OCI-LY3 (cell line): Measurements from ENCODE around the gene PRDM16.

Experiments used
- EZH2phosphoT487 ChIP-seq: fragments of 200-600 bp; shearing (Covaris generic); IDR thresholded peaks from 2 replicates; pipeline ENCODE4 v1.6.1; 2018; ENCODE audit warnings: antibody characterized with exemption, mixed run types, low read depth
- TF ChIP-seq, protein P1 (sequence below): fragments of 200-600, 300-600 bp; sonication (generic); IDR thresholded peaks from 2 replicates; pipeline ENCODE4 v1.5.1; 2014; ENCODE audit warnings: antibody characterized with exemption, low read length, low read depth

DNA sequence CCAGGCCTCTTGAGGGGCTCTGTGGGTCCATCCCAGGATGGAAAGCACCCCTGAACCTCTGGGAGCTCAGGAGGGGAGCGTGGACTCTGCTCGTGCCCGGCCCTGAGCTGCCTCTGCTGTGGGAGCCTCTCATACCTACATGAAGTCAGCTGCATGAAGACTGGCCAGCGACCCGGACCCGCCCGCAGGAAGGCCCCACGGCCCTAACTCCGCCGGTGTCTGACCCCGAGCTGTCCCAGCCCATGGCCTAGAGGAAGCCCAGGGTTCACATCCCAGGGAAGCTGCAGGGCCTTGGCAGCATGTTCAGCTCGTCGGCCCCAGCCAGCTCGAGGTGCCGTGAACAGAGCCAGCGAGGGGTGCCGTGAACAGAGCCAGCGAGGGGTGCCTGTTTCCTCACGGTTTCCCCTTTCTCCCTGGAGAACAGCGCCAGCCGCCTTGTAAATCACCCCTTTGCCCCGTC is 207.4 kb downstream of the PRDM16 start:
- no peak for TF ChIP-seq EZH2phosphoT487
- TF ChIP-seq, protein P1, sequence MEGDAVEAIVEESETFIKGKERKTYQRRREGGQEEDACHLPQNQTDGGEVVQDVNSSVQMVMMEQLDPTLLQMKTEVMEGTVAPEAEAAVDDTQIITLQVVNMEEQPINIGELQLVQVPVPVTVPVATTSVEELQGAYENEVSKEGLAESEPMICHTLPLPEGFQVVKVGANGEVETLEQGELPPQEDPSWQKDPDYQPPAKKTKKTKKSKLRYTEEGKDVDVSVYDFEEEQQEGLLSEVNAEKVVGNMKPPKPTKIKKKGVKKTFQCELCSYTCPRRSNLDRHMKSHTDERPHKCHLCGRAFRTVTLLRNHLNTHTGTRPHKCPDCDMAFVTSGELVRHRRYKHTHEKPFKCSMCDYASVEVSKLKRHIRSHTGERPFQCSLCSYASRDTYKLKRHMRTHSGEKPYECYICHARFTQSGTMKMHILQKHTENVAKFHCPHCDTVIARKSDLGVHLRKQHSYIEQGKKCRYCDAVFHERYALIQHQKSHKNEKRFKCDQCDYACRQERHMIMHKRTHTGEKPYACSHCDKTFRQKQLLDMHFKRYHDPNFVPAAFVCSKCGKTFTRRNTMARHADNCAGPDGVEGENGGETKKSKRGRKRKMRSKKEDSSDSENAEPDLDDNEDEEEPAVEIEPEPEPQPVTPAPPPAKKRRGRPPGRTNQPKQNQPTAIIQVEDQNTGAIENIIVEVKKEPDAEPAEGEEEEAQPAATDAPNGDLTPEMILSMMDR, result no peak
